ENCODE results near the gene AKNAD1. TPM values are rescaled to one million over a fixed set of nuclear protein-coding genes. Genes with fewer than 3 reads are reported as not detected.

Gene AKNAD1
- total and polyA plus RNA-seq, 11 donors: 0.14 to 0.59 TPM; not detected in 9

DNA sequence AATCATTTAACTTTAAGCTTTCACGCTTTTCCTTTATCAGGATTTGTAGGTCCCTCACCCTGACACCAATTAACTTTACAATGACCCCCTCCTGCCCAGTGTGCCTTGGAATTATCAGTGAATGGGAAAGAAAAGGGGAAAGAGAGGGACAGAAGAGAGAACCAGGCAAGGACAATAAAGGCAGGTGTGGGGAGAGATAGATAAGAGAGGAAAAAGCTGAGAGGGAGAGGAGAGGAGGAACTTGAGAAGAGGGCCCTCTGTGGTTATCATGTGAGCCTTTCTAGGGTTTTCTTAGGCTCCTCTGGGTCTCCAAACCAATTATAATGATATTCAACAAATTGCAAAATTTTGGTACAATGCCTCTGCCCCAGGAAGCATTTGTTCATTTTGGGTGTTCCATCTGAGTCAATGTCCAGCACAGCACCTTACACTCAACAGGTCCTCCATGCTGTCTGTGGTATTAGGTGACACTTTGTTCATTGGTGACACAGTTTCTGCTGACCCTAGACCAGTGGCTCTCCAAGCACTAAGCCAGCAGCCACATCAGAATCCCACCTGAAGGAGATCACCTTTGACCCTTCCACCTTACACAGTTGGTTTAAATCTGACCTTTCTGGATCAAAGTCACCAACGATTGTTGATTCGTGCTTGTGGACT, 14.2 kb downstream of the AKNAD1 start:
- Histone ChIP-seq H3K36me3 (no peaks in the 10 kb centered on the region), H3K4me3 (no peak overlapping the region), H3K9me3 (peaks cover 0 to 4% (median 0%) of the 10 kb centered on the region in 12 donors), H3K4me1 (peaks cover 0 to 13% (median 0%) of the 10 kb centered on the region in 12 donors), H3K27ac (peak overlapping the region in 1 of 12 donors; percentile 58), H3K27me3 (no peaks in the 10 kb centered on the region)
- DNase-seq (no peak), ATAC-seq (no peak)
- 64 to 87% (median 85%) methylated on average over 2 to 3 of the region's 3 CpGs for WGBS, 4 donors
- TF ChIP-seq, protein P1, sequence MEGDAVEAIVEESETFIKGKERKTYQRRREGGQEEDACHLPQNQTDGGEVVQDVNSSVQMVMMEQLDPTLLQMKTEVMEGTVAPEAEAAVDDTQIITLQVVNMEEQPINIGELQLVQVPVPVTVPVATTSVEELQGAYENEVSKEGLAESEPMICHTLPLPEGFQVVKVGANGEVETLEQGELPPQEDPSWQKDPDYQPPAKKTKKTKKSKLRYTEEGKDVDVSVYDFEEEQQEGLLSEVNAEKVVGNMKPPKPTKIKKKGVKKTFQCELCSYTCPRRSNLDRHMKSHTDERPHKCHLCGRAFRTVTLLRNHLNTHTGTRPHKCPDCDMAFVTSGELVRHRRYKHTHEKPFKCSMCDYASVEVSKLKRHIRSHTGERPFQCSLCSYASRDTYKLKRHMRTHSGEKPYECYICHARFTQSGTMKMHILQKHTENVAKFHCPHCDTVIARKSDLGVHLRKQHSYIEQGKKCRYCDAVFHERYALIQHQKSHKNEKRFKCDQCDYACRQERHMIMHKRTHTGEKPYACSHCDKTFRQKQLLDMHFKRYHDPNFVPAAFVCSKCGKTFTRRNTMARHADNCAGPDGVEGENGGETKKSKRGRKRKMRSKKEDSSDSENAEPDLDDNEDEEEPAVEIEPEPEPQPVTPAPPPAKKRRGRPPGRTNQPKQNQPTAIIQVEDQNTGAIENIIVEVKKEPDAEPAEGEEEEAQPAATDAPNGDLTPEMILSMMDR (IDR thresholded peaks at IDR 0.05): no peak
- TF ChIP-seq POLR2A (IDR thresholded peaks at IDR 0.05): no peak
- intact Hi-C loops (cut with DNase I): no loop called here

DNA sequence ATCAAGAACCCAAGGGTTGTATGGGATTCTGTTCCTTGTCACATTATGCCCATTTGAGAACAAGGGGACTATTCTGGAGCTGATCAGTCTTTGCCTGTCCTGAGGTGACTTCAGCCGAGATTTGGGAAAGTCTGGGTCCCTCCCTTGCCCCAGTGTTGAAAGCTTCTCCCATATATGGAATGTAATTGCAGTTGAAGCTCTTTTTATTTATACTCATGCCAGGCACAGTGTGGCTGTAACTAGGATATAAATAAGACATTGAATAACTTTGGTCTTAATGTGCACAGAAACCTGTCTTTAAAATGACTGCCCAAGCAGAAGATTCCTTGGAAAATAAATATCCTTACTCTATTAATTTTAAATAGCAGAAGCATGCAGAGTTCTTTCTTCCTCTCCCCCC, 15.2 kb downstream of the AKNAD1 start:
- 13 to 53% (median 22%) methylated on average over 1 of the region's 1 CpG for WGBS, 4 donors
- peaks cover 0 to 13% (median 0%) of the 10 kb centered on the region in 12 donors for H3K4me1 ChIP-seq
- no peak for TF ChIP-seq POLR2A (IDR thresholded peaks at IDR 0.05)
- TF ChIP-seq, protein P1 (IDR thresholded peaks at IDR 0.05): no peak
- intact Hi-C loops (cut with DNase I): no loop called here
- ATAC-seq (peak in 1 of 4 donors; percentile 62), DNase-seq (no peak)
- no peaks in the 10 kb centered on the region for H3K36me3 ChIP-seq
- H3K4me3 ChIP-seq: no peak overlapping the region
- peaks cover 0 to 4% (median 0%) of the 10 kb centered on the region in 12 donors for H3K9me3 ChIP-seq
- H3K27ac ChIP-seq: peak overlapping the region in 1 of 12 donors; percentile 58
- H3K27me3 ChIP-seq: no peaks in the 10 kb centered on the region

DNA sequence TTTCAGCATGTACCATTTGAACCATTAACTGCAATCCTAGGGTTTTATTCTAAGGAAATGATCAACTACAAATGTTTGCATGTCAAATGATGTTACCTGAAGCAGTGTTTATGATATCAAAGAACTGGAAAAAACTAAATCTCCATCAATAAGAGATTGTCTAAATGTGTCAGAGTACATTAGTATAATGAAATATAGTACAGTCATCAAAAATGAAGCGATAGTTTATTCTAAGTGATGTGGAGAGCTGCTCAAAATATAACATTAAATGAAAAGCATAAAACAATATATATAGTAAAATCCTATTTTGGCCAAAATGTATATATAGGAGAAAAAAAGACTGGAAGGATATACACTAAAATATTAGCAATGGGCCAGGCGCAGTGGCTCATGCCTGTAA, 24.0 kb downstream of the AKNAD1 start:
- H3K4me3 ChIP-seq: no peak overlapping the region
- H3K4me1 ChIP-seq: peaks cover 0 to 38% (median 25%) of the 10 kb centered on the region in 12 donors
- ATAC-seq: no peak
- TF ChIP-seq, protein P1 (IDR thresholded peaks at IDR 0.05): no peak
- no peak for TF ChIP-seq POLR2A (IDR thresholded peaks at IDR 0.05)
- no peaks in the 10 kb centered on the region for H3K27me3 ChIP-seq
- H3K9me3 ChIP-seq: no peaks in the 10 kb centered on the region
- H3K36me3 ChIP-seq: no peaks in the 10 kb centered on the region
- intact Hi-C loops (cut with DNase I): loop anchor here in 1 of 10 donors (5.0 kb wide), 1 partner anchor 44 kb away; the partner anchor contains the start of gene GPSM2
- no peak overlapping the region for H3K27ac ChIP-seq
- no peak for DNase-seq
- WGBS, 4 donors: 96 to 100% (median 99%) methylated on average over 2 of the region's 2 CpGs

DNA sequence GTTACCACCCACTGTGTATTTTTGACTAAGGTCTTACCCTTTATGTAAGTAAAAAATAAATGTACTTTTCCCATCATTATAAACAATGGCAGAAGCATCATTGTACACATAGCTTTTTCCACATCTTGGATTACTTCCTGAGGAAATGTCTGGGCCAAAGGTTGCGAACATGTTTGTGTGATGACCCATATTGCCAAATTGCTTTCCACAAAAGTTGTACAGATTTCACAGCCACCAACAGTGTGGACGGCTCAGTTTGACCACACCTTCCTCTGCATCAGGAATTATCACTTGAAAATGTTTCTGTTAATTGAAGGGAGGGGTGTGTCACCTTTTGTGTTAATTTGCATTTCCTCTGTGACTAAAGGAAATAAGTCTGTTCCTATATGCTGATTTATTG, 25.7 kb downstream of the AKNAD1 start:
- peaks cover 0 to 38% (median 27%) of the 10 kb centered on the region in 12 donors for H3K4me1 ChIP-seq
- no peaks in the 10 kb centered on the region for H3K36me3 ChIP-seq
- H3K27me3 ChIP-seq: no peaks in the 10 kb centered on the region
- H3K27ac ChIP-seq: peak overlapping the region; percentile 28 to 88 (median 66)
- DNase-seq (no peak), ATAC-seq (peak in 2 of 4 donors; percentile 22 to 24)
- peak overlapping the region in 1 of 12 donors; percentile 3 for H3K4me3 ChIP-seq
- WGBS, 4 donors: 31 to 50% (median 46%) methylated on average over 2 of the region's 2 CpGs
- intact Hi-C loops (cut with DNase I): loop anchor here in 1 of 10 donors (5.0 kb wide), 1 partner anchor 46 kb away; the partner anchor contains the start of gene GPSM2
- H3K9me3 ChIP-seq: no peaks in the 10 kb centered on the region
- TF ChIP-seq, protein P1 (IDR thresholded peaks at IDR 0.05): no peak
- TF ChIP-seq POLR2A (IDR thresholded peaks at IDR 0.05): no peak
